Chondrocyte (in vitro differentiated cells): ENCODE measurements around the gene PPP2R2C. TPM values are rescaled to one million over a fixed set of nuclear protein-coding genes. Genes with fewer than 3 reads are reported as not detected.

Experiments
- DNase-seq: peaks from one replicate; pipeline ENCODE4 v3.0.0; 2021; ENCODE audit warnings: mixed read lengths, low spot score
- H3K27ac Mint-ChIP-seq: one replicate; pipeline ENCODE4 v1.8.0; 2021; ENCODE audit warnings: mild to moderate bottlenecking, moderate library complexity, mixed read lengths; ENCODE audit not compliant: unreplicated experiment
- H3K27me3 Mint-ChIP-seq: 2 replicates; pipeline ENCODE4 v1.8.0; 2021; ENCODE audit warnings: low read depth, mixed read lengths
- H3K36me3 Mint-ChIP-seq: 2 replicates; pipeline ENCODE4 v1.8.0; 2021; ENCODE audit warnings: low read depth, mixed read lengths
- H3K4me1 Mint-ChIP-seq: 2 replicates; pipeline ENCODE4 v1.8.0; 2021; ENCODE audit warnings: low read depth, mild to moderate bottlenecking, mixed read lengths
- H3K4me3 Mint-ChIP-seq: one replicate; pipeline ENCODE4 v1.8.0; 2021; ENCODE audit warnings: mild to moderate bottlenecking, moderate library complexity, mixed read lengths; ENCODE audit not compliant: unreplicated experiment
- H3K9me3 Mint-ChIP-seq: 2 replicates; pipeline ENCODE4 v1.8.0; 2021; ENCODE audit warnings: low read depth, mixed read lengths
- CTCF ChIP-seq: fragments of 200-600 bp; sonication (generic); IDR thresholded peaks from 2 replicates; pipeline ENCODE4 v1.5.0; 2021; ENCODE audit warnings: antibody characterized with exemption, mild to moderate bottlenecking, moderate library complexity
- total RNA-seq: library from RNA; stranded (reverse); gene quantifications from 3 replicates; pipeline ENCODE4 v1.2.1, GENCODE V29; 2021

Gene PPP2R2C
- total RNA-seq, 1 donor from 2014 or later = 0.10 TPM

GRCh38 chr4:6291784-6292297, 180.6 kb downstream of the PPP2R2C start:
- DNase-seq = no peak
- Mint-ChIP-seq H3K4me3 (no peak overlapping the region), H3K27me3 (no peaks in the 10 kb centered on the region), H3K4me1 (no peaks in the 10 kb centered on the region), H3K9me3 (no peaks in the 10 kb centered on the region), H3K36me3 (peaks cover 47% of the 10 kb centered on the region), H3K27ac (no peak overlapping the region)
- no peak for TF ChIP-seq CTCF

- Mint-ChIP-seq H3K27ac (no peak overlapping the region), H3K4me3 (no peak overlapping the region), H3K27me3 (no peaks in the 10 kb centered on the region), H3K36me3 (peaks cover 43% of the 10 kb centered on the region), H3K9me3 (no peaks in the 10 kb centered on the region), H3K4me1 (no peaks in the 10 kb centered on the region)
- DNase-seq = no peak
- no peak for TF ChIP-seq CTCF
Measured at GRCh38 chr4:6290769-6291547, 181.5 kb downstream of the PPP2R2C start.

- no peaks in the 10 kb centered on the region for H3K4me1 Mint-ChIP-seq
- no peak overlapping the region for H3K27ac Mint-ChIP-seq
- H3K36me3 Mint-ChIP-seq = peaks cover 41% of the 10 kb centered on the region
- no peak for DNase-seq
- no peak overlapping the region for H3K4me3 Mint-ChIP-seq
- no peak for TF ChIP-seq CTCF
- H3K9me3 Mint-ChIP-seq = no peaks in the 10 kb centered on the region
- no peaks in the 10 kb centered on the region for H3K27me3 Mint-ChIP-seq
Measured at GRCh38 chr4:6290256-6290655, 182.2 kb downstream of the PPP2R2C start.

- Mint-ChIP-seq H3K4me1 (no peaks in the 10 kb centered on the region), H3K27ac (no peak overlapping the region), H3K4me3 (no peak overlapping the region), H3K9me3 (no peaks in the 10 kb centered on the region), H3K36me3 (peaks cover 30% of the 10 kb centered on the region), H3K27me3 (no peaks in the 10 kb centered on the region)
- DNase-seq = no peak
- TF ChIP-seq CTCF = no peak
Measured at GRCh38 chr4:6288871-6289270, 183.5 kb downstream of the PPP2R2C start.

GRCh38 chr4:6288342-6288741, 184.1 kb downstream of the PPP2R2C start:
- Mint-ChIP-seq H3K9me3 (no peaks in the 10 kb centered on the region), H3K4me3 (no peak overlapping the region), H3K27ac (no peak overlapping the region), H3K36me3 (peaks cover 26% of the 10 kb centered on the region), H3K27me3 (no peaks in the 10 kb centered on the region), H3K4me1 (no peaks in the 10 kb centered on the region)
- no peak for DNase-seq
- no peak for TF ChIP-seq CTCF
